ENCODE data around the gene CHPF.
A peak's percentile ranks its signal among the peaks of the same experiment; 100 is the strongest.

Gene CHPF

DNA sequence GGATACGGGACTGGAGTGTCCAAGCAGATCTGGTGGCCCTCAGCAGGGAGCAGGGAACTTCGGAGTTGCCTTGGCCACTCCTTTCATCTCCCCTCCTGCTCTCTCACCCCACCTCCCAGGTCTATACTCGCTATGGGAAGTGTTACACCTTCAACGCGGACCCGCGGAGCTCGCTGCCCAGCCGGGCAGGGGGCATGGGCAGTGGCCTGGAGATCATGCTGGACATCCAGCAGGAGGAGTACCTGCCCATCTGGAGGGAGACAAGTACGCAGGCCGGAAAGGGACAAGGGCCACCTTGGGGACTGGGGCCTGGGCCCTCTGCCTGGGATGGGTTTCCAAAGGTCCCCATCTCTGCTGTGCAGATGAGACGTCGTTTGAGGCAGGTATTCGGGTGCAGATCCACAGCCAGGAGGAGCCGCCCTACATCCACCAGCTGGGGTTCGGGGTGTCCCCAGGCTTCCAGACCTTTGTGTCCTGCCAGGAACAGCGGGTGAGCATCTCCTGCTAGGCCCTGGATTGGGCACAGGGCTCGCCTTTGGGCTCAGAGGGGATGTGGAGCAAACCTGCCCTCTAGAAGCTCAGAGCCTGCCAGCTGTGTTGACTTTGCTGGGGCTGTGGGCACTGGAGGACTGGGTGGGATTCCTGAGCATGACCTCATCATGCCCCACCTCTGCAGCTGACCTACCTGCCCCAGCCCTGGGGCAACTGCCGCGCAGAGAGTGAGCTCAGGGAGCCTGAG is 11.8 kb downstream of the CHPF start:
- peak; percentile 32 for DNase-seq (ENCODE audit: low spot score)

DNA sequence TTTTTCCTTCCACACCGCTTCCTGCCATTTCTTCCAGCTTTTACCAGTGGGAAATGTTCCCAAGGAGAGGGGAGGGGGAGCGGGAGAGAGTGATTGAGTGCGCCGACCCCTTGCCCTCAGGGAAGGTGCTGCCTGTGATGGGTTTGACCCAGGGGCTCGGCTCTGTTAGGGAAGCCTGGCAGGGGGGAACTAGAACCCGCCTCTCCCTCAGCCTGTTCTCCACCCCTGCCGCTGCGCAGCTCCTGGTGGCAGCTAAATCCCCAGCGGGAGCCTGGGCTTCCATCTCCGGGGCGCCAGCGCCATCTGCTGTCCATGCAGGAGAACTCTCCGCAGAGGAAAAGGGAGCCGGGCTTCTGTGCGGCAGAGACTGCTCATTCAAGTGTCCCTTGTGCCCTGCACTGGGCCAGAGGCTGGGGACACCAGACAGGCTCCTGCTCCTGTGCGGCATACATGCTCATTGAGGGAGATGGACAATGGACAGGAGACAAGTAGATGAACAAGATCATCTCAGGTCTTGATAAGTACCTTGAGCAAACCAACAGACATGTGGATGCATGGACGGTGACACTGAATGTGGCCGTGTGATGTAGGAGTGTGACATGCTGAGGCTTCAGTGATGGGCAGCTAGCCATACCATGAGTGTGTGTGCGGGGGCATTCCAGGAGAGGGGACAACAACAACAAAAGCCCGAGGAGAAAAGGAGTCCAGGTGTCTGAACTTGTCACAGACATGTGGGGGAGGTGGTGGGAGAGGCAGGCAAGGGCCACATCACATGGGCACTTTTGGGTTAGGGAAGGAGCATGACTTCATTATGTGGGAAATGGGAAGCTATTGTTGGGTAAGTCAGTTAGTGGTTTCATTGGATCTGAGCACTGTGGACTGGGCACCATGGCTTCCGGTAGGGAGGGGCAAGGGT is 13.3 kb downstream of the CHPF start:
- peak; percentile 72 for DNase-seq (ENCODE audit: low spot score)

DNA sequence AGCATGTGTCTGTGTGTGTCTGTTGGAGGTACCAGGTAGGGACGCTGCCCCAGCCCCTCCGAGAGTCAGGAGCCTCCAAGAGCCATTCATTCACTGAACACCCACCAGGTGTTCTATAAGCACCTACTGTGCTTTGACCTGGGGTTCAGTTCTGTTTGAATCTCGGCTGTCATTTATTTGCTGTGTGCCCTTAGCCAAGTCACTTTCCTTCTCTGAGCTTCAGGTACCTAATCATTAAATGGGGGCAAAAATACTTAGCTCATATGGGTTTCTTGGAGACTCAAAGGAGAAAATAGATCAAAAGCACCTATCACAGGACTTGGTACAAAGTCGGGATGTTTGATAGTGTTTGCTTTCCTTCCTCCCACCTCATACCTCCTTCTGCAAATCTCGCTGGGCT is 16.1 kb downstream of the CHPF start:
- no peak for DNase-seq (ENCODE audit: low spot score)

DNA sequence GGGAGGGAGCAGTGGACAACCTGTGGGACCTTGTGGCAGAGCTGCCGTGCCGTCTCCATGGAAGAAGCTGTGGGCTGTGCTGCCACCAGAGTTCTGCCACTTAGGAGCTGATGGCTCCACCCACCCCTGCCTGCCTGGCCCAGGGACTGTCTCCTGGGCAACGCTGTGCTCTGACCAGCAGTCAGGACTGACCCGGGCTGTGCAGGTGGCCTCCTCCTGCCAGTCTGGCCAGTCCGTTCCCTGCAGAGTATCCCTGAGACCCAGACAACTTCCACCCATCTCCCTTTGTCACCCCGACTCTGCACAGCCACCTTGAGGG is 16.6 kb downstream of the CHPF start:
- DNase-seq (ENCODE audit: low spot score) = no peak

DNA sequence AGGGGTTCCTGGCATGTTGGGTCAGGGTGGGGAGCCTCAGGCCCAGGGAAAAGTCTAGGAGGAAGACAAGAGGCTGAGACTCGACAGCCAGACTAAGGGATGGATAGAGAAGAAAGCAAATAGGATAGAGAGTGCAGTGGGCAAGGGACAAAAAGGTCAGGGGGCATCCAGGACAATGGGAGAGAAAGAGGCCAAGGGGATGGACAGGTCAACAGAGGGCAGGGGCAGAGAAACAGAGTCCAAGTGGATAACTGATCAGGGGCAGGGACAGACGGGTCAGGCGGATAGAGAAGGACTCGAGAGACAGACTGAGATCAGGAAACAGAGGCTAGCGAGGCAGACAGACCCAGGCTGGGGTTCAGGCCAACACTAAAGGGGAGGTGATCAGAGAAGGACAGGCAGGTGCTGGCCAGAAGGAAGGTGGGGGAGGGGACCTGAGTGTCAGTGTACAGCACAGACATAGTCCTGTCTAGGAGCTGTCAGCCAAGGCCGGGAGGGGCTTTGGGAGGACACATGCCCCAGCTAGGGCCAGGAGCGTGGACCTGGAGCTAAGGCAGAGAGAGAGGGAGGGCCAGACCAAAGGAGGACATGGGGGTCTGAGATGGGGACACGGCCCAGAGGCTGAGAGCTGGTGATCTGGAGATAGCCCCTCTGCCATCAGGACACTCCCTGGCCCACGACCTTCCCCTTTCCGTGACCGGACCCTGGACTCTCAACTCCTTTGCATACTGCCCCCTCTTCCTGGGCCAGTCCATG is 17.1 kb downstream of the CHPF start:
- no peak for DNase-seq (ENCODE audit: low spot score)

DNA sequence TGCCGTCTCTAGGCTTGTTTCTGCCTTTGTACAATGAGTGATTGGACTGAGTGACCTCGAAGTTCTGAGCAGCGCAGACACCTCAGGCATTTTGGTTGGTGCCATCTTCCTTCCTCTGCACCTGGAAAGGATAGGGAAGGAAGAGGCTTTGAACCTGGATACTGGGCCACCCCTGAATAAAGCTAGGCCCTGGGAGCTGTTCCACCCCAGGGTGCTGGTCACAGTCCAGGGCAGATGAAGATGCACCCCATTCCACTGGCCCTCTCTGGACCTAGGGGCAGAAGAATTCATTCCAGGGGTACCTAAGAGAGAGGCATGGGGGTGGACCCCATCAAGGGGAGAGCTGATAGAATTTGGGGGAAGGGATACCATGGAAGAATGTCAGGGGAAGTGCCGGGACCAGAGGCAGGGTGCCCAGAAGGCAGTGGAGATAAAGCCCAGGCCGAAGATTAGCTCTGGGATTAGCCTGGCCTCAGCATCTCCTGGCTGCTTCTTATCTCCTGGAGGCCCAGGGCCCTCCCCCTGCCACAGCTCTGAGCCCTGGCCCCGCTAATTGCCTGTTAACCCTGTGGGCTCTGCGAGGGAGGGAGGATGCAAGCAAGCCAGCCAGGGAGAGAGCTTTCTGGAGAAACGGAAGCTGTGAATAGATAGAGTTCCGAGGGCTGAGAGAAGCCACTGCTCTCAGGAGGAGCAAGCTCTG is 17.9 kb downstream of the CHPF start:
- no peak for DNase-seq (ENCODE audit: low spot score)

DNA sequence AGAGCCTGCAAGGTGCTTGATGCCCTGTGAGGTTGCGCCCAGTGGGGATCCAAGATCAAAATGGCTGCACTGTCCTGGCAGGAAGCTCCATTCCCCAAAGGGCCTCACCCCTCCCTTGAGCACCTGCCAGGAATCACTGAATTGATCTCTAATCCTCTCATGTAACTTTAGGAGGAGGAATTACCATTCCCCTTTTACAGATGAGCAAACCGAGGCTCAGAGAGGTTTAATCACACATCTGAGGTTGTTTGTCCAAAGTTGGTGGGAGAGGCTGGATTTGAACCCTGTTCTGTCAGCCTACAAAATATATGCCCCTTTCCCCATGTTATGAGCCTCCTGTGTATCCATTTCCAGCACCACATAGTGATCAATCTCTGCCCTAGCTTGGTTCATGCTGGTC is 18.8 kb downstream of the CHPF start:
- no peak for DNase-seq (ENCODE audit: low spot score)

DNA sequence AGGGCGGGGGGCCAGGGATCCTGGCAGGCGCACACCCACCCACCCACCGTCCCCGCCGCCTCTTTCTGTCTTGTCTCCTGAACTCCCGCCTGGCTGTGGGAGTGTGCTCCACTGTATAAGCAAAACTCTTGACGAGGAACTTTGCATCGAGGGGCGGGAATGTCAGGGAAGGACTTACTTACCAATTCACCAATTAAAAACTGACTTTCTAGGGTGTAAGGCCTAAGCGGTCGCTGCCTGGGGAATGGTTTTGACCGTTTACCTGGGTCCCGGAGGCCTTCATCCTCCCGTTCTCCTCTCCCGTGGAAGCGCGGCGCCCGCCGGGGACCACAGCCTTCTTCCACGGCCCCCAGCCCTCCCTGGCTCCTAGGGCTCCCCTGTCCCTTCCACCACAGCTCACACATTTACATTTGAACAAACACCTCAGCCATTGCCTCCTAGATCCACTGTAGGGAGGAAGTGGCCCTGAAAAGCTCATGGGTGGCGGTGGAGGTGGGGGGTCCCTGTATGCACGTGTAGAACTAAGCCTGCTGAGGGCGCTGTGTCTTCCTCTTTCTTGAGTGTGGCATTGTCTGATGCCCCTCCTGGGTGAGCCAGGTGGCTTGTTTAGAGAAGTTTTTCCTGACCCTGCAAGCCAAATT is 20.5 kb downstream of the CHPF start:
- DNase-seq (ENCODE audit: low spot score) = no peak

DNA sequence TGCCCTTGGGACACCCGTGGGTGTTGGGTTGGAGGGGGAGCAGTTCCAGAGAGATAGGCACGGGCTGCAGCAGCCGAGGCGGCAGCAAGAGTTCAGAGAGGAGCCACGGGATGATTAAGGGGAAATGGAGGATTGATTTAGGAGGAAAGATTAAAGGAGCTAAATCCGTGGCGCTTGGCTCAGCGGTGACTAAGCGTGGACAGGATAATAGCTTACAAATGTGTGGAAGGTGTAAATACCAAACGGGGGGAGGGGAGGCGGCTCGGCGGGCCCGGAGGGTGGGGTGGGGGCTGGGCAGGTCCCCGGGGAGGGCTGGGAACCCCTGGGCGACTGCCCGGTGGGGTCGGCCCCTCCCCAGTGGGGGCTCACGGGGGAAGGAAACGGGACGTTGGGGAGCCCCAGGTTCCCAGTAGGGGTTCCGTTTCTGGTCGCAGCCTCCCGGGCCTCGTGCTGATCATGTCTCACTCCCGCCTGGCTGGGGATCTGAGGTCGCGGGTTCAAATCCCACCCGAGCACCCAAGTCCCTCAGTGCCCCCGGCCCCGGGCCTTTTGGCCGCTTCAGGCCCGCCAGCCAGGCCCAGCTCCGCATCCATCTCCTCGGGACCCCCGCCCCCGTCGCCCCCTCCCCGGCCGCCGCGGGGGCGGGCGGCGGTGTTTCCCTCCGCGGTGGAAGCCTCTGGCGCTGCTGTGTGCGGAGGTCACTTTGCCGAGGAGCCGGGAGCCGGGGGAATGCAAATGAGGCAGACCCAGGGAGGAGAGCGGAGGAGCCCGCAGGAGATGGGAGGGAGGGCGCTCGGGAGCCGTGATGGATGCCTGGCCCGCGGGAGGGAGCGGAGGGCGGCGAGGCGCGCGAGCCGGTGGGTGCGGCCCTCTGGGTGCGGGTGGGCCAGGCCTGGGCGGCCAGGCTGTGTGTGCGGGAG is 21.2 kb downstream of the CHPF start:
- peak; percentile 83 for DNase-seq (ENCODE audit: low spot score)

DNA sequence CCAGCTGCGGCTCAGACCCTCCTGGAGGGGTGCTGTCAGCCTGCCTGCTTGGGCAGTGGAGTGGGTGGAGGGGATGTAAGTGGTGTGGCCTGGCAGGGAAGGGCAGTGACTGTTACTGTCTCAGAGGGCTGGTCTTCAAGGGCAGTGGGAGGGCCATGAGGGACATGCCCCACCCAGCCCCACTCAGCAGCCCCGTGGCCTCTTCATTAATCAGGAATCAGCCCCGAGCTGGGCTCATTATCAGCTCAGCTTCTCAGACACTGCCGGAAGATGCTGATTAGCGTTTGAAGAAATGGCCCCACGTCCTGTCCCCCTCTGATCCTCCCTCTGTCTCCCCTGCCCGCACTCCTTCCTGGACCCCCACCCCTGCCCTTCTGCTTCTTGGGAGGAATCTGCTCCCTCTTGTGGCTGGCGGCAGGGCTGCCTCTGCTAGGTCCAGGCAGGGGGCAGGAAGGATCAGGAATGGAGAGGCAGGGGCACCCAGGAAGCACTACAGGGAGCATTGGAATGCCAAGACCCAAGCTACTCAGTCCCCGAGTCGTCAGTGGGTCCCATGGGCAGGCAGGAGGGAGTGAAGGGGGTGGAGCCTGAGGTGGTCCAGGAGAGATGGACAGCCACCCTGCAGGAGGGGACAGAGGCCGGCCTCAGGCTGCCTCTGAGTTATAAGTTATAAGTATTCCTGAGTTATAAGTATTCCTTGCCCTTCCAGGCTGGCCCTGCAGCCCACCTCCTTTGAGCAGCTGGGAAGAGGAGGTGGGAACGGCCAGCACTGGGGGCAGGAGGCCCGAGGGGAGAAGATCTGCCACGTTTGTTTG is 22.3 kb downstream of the CHPF start:
- DNase-seq (ENCODE audit: low spot score) = peak; percentile 54

DNA sequence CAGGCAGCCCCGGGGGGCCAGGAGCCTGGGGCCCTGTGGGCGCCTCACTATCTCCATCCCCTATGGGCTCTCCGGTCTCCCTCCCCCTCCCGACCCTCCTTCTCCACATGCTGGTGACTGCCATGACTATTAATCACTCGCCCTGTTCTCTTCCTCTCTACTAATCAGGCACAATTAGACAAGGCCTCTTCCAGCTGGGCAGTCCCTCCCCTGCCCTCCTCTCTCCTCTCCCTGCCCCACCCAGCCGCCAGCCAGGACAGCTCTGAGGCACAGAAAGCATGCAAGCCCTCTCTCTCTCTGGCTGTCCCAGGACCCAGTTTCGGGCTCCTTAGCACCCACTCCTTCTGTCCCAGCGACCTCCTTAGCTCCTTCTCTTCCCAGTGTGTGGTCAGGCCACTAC is 23.5 kb downstream of the CHPF start:
- DNase-seq (ENCODE audit: low spot score) = no peak

DNA sequence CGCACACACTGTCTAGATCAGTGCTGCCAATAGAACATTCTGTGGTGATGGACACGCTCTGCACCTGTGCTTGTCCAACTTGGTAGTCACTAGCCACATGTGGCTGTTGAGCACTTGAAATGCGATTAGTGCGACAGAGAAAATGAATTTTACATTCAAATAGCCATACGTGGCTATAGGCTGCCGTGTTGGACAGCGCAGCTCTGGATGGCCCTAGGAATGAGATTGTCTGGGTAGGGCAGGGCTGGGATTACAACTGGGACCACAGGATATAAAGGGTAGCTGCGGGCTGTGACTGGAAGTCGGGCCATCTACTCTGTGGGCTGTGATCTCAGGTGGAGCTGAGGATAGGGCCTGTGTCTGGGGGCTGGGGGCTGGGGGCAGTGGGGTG is 24.1 kb downstream of the CHPF start:
- no peak for DNase-seq (ENCODE audit: low spot score)

DNA sequence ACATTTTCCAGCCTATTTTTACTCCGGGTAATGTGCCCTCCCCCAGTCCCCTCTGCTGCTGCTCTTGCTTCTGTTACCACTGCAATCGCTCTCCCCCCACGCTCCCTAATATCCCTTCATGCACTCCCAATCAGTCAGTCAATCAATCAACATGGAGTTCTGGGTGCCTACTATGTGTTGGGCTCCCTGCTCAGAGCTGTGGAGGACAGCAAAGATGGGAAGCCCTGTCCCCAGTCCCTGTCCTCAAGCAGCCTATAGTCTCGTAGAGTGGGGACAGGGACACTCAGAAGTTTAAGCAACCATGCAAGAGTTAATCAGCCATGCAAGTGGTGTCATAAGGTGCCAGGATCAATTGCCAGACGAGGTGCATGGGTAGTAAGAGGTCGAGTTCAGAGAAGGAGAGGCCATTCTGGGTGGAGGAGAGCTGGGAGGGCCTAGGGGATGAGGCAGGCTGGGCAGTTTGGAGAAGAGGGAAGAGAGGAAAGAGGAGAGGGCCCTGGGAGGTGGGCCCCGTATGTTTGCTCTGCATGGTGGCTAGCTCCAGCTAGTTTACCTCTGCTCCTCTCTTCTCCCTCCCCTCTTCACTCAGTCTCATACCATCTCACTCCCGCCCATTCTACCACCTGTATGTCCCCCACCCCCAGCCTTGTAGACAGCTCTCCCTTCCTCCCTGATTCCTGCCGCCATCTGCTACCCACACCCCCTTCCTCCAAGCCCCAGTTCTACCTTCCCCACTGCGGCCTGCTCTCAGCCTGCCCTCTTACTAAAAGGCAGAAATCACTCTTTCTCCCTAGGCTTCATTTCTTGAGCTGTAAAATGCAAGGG is 25.4 kb downstream of the CHPF start:
- no peak for DNase-seq (ENCODE audit: low spot score)

DNA sequence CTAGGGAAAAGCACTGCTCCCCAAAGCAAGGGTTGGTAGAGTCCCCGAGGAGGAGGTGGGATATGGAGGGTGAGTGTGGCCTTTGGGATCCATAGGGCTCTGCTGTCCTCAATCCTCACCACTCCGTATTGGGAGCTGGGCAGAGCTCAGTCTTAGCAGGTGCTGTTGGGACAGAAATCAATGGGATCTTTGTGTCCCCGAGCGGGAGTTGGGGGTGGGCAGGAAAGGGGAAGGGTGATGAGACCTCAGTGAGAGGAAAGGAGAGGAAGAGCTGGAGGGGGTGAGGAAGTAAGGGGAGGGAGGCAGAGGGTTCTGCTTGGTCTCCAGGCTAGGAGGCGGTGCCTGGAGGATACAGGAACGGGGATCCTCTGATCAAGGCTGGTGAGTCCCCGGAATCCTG is 26.7 kb downstream of the CHPF start:
- DNase-seq (ENCODE audit: low spot score) = no peak

DNA sequence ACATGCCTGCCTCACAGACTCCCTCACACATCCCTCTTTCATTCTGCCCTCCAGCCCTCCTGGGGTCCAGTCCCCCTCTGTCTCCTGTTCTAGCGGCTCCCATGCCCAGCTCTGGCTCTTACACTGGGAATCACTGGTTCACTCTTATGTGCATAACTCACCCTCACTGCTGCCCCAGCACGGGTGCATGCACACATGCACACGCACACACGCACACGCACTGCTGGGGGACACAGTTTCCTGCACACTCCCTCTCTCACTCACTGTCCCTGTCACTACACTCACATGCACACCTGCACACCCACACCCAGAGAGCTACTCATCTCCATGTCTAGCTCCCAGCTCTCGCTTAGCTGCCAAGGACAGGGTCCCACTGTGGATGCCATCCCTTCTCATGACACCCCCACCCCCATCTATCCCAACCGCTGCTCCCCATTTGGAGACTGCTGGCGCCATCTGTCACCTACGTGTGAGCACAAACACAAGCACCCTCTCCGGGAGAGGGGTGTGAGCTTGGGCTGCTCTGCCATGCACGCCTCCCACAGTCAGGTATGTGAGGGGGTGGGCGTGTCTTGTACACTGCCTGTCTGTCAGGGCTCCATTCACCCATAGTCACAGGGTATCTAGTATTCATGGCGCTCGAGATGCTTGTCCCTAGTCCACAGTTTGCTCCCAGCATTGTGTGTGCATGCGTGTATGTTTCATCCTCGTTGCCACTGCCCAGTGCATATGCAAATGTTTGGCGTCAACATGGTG is 27.6 kb downstream of the CHPF start:
- DNase-seq (ENCODE audit: low spot score) = no peak

DNA sequence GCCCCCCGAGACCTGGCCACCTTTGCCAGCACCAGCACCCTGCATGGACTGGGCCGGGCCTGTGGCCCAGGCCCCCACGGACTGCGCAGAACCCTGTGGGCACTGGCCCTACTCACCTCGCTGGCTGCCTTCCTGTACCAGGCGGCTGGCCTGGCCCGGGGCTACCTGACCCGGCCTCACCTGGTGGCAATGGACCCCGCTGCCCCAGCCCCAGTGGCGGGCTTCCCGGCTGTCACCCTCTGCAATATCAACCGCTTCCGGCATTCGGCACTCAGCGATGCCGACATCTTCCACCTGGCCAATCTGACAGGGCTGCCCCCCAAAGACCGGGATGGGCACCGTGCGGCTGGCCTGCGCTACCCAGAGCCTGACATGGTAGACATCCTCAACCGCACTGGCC is 28.8 kb downstream of the CHPF start:
- no peak for DNase-seq (ENCODE audit: low spot score)

DNA sequence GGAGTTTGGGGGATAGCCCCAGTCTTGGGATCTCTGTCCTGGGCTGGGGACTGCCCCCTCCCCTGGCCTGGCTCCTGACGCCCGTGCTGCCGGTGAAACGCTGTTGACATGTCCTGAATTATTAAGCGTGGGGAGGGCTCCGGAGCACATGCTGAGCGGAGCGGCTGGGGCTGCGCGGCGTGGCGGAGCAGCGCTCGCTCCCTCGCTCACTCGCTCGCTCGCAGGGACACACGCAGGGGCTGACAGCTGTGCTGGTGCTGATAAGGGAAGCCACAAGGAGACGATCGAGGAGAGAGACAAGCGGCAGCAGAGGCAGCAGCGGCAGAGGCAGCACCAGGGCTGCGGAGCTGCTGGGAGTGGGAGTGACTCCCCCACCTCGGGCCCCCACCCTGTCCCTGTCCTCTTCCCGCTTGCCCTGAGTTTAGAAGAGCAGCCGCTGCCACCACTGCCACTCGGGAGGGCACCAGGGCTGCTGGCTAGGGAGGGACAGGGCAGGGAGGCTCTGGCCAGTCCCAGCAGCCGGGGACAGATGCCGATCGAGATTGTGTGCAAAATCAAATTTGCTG is 29.3 kb downstream of the CHPF start, which contains the start of gene ASIC4:
ASIC4 (plus strand) TSS at position 287 of the 566 bp plus-strand sequence; CDS start at position 530, 243 bp downstream.
- no peak for DNase-seq (ENCODE audit: low spot score)

DNA sequence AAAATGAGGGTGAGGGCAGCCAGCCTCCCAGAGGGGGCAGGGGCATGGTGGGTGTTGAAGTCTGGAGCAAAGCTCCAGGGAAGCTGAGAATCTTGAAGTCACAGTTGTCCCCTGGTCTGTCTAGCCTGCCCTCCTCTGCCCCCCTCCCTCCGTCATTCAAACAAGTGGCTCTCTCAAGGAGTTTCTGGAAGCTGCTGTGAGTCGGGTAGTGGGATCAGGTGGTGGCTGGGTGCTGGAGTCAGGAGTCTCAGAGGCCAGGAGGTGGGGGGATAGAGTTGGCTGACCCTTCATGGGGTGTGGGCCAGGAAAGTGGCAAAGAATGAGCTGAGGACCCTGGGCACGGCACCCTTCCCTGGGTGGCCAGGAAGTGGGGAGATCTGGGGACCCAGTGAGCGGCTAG is 29.8 kb downstream of the CHPF start:
- DNase-seq (ENCODE audit: low spot score) = no peak

Data from SW480 (cell line).